GM21825 (cell line): Measurements from ENCODE around the gene GARIN5B.
A peak's percentile ranks its signal among the peaks of the same experiment; 100 is the strongest.

Experiments used
- ATAC-seq: cut with Tn5 transposase; IDR thresholded peaks from one replicate; pipeline ENCODE4 v1.9.1; 2021; ENCODE audit warnings: mild to moderate bottlenecking, moderate library complexity; ENCODE audit not compliant: unreplicated experiment

Gene GARIN5B

GRCh38 chr19:55389386-55390317, 26.6 kb upstream of the GARIN5B start:
- ATAC-seq, result no peak

GRCh38 chr19:55387736-55388497, 24.9 kb upstream of the GARIN5B start:
- ATAC-seq, result no peak

DNA sequence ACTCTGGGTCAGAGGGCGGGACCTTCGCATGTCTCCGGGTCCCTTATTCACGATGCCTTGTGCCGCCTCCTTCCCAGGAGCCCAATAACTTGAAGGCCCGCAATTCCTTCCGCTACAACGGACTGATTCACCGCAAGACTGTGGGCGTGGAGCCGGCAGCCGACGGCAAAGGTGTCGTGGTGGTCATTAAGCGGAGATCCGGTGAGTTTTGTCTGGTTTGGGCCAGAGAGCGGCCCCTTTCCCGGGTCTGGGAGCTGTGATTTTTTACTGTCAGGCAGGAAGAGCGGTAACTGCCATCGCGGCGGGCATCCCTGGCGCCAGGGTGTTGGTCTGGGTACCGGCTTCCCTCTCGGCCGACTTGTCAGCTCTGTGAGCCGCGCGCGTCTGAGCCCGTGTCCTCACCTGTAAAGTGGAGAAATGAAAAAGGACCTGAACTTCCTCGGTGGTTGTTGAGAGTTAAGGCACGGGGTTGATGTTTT, 23.5 kb upstream of the GARIN5B start:
- ATAC-seq, result no peak

DNA sequence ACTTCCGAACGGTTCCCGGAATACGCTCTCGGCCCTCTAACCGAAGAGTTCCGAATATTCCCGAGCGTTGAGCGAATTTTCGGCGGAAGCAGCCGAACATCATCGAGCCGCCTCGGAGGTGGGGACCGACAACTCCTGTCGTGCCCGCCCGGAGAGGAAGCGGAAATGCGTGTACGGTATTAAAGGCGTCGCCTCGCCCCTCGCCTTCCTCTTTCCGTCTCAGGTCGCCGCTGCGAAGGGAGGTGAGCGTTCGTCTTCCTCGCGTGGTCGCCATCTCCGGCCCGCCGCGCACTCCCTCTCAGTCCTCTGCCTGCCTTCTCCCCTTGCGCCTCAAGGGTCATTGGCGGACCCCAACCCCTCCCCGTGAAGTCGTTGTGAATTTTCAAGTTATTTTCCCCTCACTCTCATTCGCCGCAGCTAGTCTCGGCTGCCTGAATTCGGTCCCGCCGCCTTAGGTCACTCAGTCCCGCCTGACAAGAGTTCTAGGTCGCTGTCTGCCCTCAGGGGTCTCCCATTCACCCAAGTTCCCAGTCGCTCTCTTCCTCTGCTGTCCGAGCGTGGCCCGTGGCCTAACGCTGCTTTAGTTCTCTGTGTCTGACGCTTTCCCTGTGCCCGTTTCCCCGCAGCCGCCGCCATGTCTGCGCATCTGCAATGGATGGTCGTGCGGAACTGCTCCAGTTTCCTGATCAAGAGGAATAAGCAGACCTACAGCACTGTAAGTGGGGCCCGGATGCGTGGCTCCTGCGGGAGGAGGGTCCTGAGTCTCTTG, 22.8 kb upstream of the GARIN5B start, which contains the start of gene RPL28:
RPL28 (plus strand) TSS at position 209 of the 769 bp plus-strand sequence; CDS start at position 635, 426 bp downstream.
- peak; percentile 58 for ATAC-seq

DNA sequence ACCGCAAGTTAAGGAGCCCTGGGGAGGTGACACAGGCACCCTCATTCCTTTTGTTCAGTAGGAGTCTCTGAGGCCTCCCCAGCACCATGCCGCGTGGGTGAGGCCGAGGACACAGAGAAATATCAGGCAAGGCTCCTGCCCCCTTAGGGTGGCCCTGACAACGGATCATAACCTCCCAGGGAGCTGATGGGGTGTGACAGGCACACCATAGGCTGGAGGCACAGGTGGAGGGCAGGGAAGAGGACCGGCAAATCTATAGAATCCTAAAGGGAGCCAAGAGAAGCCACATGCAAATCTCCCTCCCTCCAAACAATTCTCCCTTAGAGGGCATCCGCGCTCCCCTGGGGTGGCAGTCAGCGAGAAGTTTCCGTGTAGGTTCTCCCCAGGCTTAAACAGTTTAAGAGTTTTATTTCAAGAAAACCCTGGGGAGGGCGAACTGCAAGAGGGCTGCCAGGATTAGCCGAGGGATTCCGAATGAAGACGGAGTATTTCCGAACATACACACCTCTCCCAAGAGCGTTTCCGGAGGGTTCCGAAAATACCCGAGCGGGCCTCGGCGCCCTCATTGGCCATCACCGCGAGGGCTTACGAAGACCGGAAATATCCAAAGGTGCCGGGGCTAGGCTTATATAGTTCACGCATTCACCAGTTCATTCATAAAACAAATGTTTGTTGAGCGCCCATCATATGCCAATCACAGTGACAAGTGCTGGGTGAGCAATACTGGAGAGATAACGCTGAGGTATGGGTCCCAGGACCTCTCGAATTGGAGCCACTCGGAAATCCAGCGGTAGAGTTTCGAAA, 22.1 kb upstream of the GARIN5B start:
- peak; percentile 47 for ATAC-seq

- no peak for ATAC-seq
Observed at GRCh38 chr19:55384131-55384919, 21.3 kb upstream of the GARIN5B start, which contains the start of gene TMEM238. Gene TMEM238, minus strand, starts transcription at chr19:55384292. Its CDS starts 33 bp downstream, at chr19:55384259.

GRCh38 chr19:55383279-55384130, 20.4 kb upstream of the GARIN5B start:
- ATAC-seq, result no peak

DNA sequence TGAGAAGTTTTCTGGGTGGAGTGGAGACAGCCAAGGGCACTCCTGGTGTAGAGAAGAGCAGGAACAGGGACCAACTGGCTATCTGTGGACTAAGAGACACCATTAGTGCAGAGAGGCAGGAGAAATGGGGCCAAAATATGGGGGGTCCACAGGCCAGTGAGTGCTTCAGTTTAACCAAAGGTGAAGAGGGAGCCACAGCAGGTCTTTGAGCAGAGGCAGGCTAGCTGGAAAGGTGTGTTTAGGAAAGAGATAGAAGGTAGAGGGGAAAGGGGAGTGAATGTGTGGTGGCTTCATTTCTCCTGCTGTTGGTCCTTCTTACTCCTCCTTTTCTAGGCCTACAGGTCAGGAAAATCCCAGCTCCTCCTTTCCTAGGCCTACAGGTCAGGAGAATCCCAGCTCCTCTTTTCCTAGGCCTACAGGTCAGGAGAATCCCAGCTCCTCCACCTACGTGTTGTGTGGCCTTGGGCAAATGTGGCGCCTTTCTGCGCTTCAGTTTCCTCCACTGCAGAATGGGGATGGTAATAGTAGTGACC, 19.5 kb upstream of the GARIN5B start:
- ATAC-seq, result no peak

GRCh38 chr19:55382013-55382412, 19.0 kb upstream of the GARIN5B start:
- no peak for ATAC-seq

GRCh38 chr19:55379174-55379573, 16.1 kb upstream of the GARIN5B start:
- no peak for ATAC-seq

- no peak for ATAC-seq
Observed at GRCh38 chr19:55377356-55378131, 14.5 kb upstream of the GARIN5B start.

DNA sequence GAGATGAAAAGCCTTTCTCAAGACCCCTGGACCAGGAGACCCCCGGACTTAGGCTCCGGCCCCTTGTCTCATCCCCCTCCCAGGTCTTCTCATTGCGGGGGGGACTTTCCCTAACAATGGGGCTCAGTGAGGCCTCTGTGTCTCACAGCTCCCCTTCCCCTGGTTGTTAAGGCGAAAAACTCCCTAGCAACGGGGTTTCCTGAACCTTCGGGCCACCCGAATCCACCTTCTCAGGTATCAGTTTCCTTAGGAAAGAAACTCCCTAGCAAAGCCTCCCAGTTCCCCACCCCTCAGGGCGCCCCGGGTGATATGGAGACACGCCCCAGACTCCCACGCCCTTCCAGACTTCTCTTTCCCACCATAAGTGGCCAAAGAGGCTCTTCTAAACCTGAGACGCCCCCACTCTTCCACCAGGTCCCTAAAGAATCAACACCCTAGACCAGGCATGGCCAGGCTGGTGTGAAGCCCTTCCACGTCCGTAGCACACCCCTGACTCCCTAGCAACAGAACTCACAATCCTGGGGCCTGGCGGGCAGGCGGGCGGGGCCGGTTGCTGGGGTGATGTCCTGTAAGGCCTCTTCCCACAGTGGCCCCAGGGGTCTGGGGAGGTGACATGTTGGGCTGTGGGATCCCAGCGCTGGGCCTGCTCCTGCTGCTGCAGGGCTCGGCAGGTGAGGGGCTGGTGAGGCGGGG, 13.3 kb upstream of the GARIN5B start, which contains the start of gene TMEM190:
TMEM190 (plus strand) TSS at position 586 of the 693 bp plus-strand sequence; CDS start at position 614, 28 bp downstream.
- no peak for ATAC-seq

DNA sequence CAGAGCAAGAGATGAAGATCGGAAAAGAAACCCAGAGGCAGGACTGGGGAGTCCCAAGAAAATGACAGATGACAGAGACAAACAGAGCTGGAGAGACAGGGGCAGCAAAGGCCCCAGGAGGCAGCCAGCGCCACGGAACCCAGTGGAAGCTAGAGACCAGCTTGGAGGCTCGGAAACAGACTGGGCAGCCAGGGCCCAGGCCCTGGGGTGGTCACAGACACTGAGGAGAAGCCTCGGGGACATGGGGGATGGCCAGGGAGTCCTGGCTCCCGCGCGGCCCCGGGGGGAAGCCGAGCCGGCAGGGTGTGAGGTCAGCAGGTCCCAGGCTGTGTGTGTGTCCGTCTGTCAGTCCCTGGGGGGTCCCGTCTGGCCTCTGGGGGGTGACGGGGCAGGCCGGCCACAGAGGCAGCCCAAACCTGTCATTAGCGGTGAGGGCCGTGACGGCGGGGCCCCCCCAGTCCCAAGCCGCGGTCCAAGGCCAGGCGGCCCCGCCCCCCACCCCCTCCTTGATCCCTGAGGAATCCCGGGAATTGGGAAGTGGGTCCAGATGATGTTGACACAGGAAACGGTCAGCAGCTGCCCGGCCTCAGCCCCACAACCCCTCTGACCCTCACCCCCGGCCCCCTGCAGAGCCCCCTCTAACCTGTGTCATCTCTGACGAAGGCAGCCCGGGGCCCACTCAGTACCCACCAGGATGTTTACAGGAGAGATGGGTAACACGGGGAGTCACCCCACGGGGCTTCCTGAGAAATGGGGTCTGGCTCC, 11.1 kb upstream of the GARIN5B start:
- no peak for ATAC-seq

DNA sequence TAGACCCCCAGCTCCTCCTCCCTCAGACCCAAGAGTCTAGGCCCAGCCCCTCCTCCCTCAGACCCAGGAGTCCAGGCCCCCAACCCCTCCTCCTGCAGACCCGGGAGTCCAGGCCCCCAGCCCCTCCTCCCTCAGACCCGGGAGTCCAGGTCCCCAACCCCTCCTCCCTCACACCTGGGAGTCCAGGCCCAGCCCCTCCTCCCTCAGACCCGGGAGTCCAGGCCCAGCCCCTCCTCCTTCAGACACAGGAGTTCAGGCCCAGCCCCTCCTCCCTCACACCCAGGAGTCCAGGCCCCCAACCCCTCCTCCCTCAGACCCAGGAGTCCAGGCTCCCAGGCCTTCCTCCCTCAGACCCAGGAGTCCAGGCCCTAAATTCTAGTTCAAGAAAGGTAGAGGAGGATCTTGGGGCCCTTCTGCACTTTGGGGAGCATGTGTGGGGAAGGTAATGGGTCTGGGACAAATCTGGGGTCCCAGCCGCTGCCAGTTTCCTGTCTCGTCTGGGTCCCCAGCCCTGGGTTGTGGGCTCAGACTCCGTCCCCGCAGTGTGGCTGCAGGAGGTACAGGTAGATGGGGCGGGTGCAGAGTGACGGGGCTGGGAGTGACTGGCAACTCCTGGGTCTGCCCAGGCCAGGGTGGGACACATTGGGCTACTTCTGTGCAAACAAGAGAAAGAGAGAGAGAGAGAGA, 10.4 kb upstream of the GARIN5B start:
- ATAC-seq, result no peak
